GM21390 (cell line): ENCODE data around the gene CUL1.

Experiments used
- ATAC-seq: cut with Tn5 transposase; IDR thresholded peaks from one replicate; pipeline ENCODE4 v1.9.1; 2021; ENCODE audit not compliant: unreplicated experiment

CUL1 gene

DNA sequence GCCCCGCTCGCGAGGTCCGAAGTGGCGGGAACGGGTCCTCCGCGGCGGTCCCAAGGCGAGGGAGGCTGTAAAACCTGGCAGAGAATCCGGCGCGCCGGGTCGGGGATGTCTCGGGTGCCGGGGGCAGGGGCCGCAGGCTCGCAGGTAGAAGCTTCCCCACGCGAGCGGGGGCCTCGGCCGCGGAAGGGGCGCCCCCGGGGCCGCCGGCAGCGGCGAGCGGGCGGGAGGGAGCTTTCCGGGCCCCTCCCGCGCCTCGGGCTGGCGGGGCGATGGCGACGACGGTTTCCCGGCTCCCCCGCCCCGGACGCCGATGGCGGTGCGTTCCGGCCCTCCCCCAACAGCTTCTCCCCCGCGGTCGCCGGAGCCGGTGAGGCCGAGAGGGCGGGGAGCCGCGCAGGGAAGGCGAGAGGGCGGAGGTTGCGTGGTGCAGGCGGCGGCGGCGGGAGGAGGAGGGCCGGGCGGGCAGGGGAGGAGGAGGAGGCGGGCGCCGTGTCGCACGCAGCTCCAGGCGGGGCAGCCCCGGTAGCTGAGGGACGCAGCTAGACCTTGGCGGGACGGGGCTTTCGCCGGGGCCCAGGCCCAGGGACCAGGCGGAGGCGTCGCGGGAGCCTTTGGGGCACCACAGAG lies at the start of gene CUL1:
Gene CUL1 (plus strand): TSS at position 507 of the 627 bp plus-strand sequence. CDS start 31,220 bp downstream, outside the sequence.
- ATAC-seq, result peak; percentile 71

DNA sequence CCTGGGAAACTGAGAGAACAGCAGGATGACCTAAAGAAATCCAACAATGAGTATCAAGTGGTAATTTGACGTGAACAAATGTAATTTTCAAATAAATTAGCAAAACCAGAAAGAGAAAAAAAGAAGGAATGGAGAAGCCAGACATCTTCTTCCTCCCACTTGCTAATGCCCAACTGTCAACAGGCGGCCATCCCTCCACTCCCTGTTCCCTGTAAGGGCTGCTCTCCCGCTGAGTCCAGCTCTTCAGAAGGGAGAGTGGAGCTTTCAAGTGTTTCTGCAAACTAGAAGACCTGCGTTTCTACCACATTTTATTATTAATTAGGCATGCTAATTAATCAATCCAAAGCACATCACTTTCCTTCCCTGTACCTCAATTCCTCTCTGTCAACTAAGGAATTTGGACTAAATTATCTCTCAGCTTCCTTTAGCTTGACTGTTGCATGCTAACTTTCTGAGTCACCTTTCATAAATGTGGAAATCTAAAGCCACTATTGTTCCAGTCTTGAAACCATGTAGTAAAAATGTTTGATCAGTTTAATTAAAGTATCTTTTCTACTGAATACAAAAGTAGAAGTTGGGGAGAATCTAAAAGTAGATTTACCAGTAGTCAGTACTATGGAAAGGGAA lies 48.4 kb upstream of the CUL1 start:
- no peak for ATAC-seq

DNA sequence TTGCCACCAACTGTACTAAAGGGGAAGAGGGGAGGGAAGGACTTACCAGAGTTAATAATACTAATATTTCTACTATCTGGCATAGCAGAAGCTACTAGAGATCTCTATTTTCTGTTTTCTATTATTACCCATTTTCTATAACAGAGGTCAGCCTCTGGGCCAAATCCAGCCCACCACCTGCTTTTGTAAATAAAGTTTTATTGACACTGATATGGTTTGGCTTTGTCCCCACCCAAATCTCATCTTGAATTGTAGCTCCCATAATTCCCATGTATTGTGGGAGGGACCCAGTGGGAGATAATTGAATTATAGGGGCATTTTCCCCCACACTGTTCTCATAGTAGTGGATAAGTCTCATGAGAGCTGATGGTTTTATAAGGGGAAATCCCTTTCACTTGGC lies 45.9 kb upstream of the CUL1 start:
- no peak for ATAC-seq

DNA sequence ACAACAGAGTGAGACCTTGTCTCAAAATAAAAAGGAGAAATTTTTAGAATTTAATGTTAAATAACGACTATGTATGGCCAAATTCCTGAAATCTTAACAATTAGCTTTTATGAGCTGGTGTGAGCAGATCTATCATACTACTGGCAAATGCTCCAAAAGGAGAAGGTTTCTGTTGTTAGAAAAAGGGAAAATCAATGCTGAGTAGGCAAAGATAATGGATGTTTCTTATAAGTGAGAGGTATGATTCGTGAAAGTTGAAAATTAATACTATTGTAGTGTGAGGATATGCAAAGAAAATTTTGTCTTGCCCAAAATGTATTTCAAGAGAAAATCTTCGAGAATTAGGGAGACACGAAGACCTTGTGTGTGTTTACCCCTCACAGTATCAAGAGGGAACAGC lies 40.8 kb upstream of the CUL1 start:
- no peak for ATAC-seq

DNA sequence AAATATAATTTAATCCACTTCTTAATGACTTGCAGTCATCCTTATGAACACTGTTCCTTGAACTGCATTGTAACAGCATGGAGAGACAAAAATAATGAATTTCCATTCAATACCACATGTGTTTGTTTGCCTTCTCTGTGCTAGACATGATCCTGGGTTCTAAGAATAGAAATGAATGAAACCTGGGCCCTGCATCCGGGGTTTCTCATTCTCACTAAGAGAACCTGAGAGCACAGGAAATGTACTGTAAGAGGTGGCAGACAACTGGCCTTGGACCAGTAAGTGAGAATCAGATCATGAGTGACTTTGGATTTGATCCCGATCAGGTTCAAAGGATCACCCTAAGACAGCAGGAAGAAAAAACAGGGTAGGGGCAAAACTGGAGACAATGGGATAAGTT lies 37.2 kb upstream of the CUL1 start:
- ATAC-seq, result no peak

DNA sequence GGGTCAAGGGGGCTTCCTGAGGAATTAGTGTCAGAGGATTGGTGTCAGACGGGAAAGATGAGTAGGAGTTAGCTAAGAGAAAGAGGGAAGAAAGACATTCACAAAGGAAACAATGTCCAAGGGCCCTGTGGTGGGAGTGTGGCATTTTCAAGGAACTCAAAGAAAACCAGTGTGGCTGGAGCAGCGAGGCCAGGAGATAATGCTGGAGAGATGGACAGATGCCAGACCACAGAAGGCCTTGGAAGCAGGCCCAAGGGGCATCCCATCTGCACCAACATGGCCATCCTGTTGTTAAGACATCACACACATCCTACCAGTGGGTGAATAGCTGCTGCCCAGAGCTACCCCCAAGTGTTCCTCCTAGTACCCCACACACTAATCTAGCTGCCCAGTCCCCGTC lies 36.1 kb upstream of the CUL1 start:
- no peak for ATAC-seq

DNA sequence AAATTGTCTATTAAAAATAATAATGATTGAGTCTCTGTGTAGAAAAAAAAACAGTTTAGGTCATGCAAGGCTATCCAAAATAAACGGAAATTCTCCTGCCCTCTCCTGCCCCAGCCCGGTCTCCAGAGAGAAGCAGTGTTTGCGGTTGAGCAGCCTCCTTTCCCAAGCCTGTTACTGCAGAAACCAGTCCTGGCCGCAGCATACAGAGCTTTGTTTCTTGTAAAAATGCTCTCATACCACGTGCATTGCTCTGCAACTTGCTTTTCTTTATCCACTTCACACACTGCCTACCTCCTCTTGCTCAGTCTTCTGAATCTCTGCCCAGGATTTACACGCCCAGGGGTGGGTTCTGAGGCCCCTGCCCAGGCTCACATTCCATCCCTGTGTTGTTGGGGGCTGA lies 34.4 kb upstream of the CUL1 start:
- no peak for ATAC-seq

DNA sequence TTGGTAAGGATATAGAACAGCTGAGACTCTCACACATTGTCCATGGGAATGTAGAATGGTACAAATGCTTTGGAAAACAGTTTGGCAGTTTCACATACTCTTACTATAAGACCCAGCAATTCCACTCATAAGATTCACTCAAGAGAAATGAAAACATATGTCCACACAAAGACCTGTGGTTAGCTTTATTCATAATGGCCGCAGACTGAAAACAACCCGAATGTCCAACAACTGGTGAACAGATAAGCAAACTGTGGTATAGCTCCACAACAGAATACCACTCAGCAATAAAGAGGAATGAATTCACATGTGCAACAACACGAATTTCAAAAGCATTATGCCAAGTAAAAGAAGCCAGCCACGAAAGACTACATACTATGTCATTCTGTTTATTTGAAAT lies 33.5 kb upstream of the CUL1 start:
- ATAC-seq, result no peak

DNA sequence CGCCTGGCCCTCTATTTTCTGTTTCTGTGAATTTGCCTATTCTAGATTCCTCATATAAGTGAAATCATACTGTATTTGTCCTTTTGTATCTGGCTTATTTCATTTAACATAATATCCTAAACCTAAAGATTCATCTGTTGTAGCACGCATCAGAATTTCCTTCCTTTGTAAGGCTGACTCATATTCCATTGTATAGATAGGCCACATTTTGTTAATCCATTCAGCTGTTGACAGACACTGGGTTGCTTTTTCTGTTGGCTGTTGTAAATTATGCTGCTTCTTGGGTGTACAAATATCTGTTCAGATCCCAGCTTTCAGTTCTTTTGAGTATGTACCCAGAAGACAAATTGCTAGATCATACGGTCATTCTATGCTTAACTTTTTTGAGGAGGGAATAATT lies 28.8 kb upstream of the CUL1 start:
- ATAC-seq, result no peak

DNA sequence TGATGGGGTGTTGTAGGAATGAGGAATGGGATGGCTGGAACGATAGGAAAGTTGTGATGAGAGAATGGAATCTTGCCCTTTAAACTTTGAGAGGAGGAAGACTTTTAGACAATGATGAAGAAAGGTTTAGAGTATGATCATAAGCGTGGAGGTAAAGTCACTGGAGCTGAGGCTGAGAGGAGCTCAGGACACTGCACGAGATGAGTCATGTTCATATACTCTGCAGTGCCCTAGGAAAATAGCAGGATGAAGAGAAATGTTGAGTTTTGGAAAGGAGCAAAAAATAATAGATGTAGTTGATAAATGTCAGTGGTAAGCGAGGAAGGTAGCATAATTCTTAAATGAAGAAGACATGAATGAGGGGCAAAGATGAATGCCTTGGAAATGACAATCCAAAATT lies 28.3 kb upstream of the CUL1 start:
- no peak for ATAC-seq

DNA sequence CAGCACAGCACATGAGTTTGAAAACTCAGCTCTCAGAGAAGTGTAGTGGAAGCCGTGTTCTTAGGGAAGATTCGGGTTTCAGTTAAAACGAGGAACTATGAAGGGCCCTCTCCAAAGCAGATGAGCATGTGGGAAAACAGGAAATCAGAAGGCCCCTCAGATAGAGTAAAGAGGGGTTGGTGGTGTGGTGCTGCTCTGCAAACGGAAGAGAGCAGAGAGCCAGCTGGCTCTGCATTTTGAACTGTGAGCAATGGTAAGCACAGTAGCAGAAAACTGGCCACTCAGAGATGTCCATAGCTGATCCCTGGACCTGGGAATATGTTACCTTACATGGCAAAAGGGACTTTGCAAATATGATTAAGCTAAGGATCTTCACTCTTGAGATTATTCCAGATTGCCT lies 27.9 kb upstream of the CUL1 start:
- no peak for ATAC-seq

DNA sequence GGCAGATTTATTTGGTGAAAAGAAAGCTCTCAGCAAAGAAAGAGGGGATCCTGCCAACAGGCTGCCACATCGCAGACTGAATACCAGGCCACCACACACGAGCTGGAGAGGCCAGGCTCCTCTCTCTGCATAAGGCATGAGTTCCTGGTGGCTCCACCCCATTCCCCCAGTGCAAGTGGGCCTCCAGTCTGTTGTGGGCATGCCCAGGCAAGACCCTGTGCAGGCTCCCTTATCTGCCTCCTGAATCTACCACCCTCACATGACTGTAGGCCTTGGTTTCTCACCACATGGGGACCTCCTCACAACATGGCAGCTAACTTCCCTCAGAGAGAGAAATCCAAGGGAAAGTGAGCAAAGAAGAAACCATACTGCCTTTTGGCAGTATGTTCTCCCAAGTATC lies 26.7 kb upstream of the CUL1 start:
- no peak for ATAC-seq

DNA sequence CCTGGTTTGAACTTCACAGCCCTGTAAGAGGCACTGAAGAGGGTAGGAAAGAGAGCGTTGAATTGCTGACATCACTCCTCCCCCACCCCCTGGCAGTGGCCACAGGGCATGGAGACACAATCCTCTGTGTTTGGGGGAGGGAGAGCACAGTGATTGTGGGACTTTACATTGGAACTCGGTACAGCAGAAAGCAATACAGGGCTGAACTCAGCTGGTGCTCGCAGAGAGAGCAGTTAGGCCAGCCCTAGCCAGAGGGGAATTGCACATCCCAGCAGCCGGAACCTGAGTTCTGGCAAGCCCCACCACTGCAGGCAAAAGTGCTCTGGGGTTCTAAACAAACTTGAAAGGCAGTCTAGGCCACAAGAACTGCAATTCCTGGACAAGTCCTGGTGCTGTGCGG lies 24.0 kb upstream of the CUL1 start:
- no peak for ATAC-seq

DNA sequence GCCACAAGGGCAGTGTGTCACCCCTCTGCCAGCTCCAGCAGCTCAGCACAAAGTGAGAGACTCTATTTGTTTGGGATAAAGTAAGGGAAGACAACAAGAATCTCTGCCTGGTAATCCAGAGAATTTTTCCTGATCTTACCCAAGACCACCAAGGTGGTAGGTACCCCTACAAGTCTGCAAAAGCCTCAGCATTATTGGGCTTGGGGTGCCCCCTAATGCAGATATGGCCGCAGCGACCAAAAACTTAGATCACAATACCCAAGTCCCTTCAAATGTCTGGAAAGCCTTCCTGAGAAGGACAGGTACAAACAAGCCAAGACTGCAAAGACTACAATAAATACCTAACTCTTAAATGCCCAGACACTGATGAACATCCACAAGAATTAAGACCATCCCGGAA lies 22.4 kb upstream of the CUL1 start:
- ATAC-seq, result no peak

DNA sequence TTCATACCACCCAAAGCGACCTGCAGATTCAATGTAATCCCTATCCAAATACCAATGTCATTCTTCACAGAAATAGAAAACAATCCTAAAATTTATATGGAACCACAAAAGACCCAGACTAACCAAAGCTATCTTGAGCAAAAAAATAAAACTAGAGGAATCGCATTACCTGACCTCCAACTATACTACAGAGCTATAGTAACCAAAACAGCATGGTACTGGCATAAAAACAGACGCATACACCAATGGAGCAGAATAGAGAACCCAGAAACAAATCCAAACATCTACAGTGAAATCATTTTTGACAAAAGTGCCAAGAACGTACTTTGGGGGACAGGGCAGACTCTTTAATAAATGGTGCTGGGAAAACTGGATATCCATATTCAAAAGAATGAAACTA lies 16.9 kb upstream of the CUL1 start:
- ATAC-seq, result no peak

DNA sequence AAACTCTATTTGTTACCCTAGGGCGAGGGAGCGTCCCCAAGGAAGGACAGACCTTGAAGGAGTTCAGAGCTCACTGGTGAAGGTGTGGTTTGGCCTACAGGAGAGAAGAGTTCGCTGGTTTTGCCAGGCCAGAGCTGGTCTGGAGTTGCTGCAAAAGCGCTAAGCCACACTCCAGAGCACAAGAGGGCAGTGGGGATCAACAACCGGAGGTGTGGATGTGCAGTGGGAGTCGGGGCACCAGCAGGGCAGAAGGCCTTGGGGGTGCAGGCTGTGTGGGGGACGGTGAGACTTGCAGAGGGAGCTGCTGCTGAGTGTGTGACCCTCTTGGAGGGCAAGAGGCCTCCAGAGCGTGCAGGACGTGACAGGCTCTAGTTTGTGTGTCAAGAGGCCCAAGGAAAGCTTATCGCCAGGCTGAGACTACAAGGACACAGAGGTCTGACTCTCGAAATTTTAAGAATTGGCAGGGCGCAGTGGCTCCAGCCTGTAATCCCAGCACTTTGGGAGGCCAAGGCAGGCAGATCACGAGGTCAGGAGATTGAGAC lies 14.3 kb upstream of the CUL1 start:
- ATAC-seq, result no peak

DNA sequence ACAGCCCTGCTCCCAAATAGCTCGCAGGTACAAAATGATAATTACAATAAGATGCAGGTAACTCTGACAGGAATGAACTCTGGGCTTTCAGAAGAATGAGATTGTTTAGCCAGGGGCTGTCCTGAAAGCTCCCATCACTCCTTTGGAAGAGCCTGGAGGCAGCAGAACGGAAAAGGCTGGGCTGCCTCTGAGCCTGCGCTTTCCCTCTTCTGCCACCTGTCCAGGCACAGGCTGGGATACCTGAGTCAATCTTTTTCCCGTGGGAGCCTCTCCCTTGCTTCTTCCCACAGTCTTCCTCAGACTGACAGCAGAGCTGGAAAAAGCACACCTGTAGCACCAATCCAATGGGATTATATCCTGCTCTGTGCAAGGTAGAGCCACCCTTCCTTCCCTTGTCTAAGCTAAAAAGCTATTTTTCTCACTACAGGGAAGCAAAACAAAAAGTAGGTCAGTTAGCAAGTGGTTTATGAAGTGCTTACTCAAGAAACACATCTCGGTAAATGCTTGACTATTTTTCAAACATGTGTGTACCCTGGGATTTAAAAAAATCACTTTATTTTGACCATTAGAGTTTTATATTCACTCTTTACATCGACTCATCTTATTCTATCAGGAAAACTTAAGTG lies 12.3 kb upstream of the CUL1 start:
- ATAC-seq, result no peak

DNA sequence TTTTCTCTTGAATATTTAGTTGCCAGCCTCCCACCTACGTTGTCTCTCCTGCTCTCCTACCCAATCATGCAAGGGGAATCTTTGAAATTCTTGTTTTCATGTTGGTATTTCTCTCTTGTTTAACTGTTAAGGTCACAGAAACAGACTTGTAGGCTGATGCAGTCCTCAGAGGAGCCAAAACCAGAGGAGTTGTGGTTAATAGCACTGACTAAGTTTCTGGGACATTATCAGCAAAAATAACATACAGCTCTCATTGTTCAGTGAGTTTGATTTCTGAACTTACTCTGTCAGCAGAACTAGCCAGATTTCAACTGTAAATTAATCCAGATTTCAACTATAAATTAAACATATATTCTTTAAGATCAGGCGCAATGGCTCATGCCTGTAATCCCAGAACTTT lies 11.1 kb upstream of the CUL1 start:
- no peak for ATAC-seq

DNA sequence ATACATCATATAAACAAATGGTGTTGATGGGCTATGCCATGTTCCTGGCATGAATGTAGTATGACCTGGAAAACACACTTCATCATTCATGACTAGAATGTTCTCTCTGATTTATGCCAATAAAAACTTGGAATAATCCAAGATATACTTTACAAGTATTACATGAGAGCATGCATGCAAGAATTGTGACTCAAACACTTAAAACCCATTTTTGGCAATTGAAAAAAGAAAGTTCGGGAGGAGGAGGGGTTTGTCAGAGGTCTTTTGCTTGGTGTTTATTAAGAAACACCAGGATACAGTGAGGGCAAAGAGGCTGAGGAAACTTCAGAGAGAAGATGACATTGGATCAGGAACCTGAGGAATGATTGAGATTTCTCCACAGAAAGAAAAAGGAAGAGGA lies 10.2 kb upstream of the CUL1 start:
- no peak for ATAC-seq

DNA sequence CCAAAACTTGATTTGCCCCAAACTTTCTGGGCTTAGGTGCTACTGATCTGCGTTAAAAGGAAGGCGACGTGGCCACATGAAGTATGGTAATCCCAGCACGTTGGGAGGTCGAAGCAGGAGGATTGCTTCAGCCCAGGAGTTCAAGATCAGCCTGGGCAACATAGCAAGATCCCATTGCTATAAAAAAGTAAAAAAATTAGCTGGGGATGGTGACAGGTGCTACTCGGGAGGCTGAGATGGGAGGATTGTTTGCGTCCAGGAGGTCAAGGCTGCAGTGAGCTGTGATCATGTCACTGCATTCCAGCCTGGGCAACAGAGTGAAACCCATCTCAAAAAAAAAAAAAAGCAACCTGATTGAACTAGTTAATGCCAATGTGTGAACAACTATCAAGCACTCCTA lies 5.1 kb upstream of the CUL1 start:
- no peak for ATAC-seq

DNA sequence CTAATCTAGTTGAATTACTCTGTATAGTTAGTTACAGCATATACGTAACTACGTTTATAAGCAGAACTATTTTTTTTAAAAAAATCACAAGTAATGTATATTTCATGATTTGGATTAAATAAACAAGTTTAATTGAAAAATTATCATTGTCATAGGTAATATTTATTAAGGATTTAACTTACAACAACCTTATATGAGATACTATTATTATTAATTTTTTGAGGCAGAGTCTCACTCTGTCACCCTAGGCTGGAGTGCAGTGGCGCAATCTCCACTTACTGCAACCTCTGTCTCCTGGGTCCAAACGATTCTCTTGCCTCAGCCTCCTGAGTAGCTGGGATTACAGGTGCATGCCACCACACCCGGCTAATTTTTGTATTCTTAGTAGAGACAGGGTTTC lies 4.1 kb upstream of the CUL1 start:
- no peak for ATAC-seq

DNA sequence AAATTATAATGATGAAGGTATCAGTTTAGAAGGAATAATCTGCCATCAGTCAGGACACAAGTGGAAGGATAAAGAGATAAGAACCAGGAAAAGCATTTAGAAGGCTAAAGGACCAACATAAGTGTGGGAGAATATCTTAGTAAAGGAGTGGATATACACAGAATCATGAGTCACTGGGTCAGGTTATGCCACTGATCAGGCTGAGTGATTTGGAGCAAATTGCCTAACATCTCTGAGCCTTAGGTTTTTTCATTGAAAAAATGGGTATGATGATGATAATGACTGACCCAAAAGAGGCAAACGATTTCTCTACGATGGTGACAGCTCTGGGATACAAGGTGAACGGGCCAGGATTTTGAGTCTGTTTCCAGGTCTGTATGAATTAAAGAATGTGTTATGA lies 2.8 kb upstream of the CUL1 start:
- no peak for ATAC-seq

DNA sequence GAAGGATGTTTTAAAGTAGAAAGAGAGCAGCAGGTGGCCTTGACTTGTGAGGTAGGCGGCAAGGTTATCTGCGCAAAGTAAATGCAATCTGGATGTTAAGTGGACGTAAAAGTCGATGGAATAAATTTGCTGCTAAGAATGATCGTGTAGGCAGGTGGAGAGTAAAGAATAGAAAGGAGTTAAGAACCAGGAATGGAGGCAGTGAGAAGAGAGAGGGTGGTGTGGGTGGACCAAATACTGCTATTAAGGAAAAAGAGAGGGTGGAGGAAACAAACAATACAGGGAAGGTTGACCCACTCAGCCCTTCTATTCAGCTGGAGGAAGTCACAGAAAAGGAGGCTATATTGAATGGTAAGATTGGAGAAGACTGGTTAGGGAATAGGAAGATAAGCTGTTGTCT lies 1.9 kb upstream of the CUL1 start:
- ATAC-seq, result no peak
